ENCODE results near the gene LRRC25. TPM values are rescaled to one million over a fixed set of nuclear protein-coding genes. Genes with fewer than 3 reads are reported as not detected.

The LRRC25 gene
- polyA plus RNA-seq, 1 donor from 2014 or later, result not detected

- no peak overlapping the region for H2AFZ ChIP-seq (ENCODE audit: low read depth, low read length)
- H4K20me1 ChIP-seq (ENCODE audit: insufficient read depth), result no peaks in the 10 kb centered on the region
- H3K79me2 ChIP-seq (replicated peaks; ENCODE audit: insufficient read depth, low read length), result no peaks in the 10 kb centered on the region
- H3K27me3 ChIP-seq (ENCODE audit: insufficient read depth, low read depth, low read length), result no peaks in the 10 kb centered on the region
- no peaks in the 10 kb centered on the region for H3K36me3 ChIP-seq (ENCODE audit: insufficient read depth, low read length)
- no peaks in the 10 kb centered on the region for H3K9me2 ChIP-seq (ENCODE audit: insufficient read depth, low read length)
- H3K4me3 ChIP-seq (ENCODE audit: low read length), result no peak overlapping the region
- H3K9ac ChIP-seq (ENCODE audit: low read length), result no peak overlapping the region
- H3K27ac ChIP-seq (ENCODE audit: low read length), result no peak overlapping the region
- no peaks in the 10 kb centered on the region for H3K9me3 ChIP-seq (ENCODE audit: low read length)
- no peaks in the 10 kb centered on the region for H3F3A ChIP-seq (ENCODE audit: insufficient read depth, low read length, poor library complexity, severe bottlenecking)
- no peak for TF ChIP-seq SMC3 (conservative IDR thresholded peaks at IDR 0.05; ENCODE audit: poor library complexity)
- no peak for TF ChIP-seq REST (IDR thresholded peaks at IDR 0.05; ENCODE audit: borderline replicate concordance)
- no peak for TF ChIP-seq CTCF (IDR thresholded peaks at IDR 0.05; ENCODE audit: poor library complexity, severe bottlenecking)
- no peak for TF ChIP-seq MXI1 (conservative IDR thresholded peaks at IDR 0.05; ENCODE audit: poor library complexity, severe bottlenecking)
- TF ChIP-seq RAD21 (conservative IDR thresholded peaks at IDR 0.05), result no peak
- TF ChIP-seq POLR2AphosphoS5 (IDR thresholded peaks at IDR 0.05), result no peak
- TF ChIP-seq EZH2 (IDR thresholded peaks at IDR 0.05; ENCODE audit: borderline replicate concordance, insufficient read depth, low read length, poor library complexity, severe bottlenecking), result no peak
- TF ChIP-seq EP300 (conservative IDR thresholded peaks at IDR 0.05; ENCODE audit: poor library complexity, severe bottlenecking), result no peak
- TF ChIP-seq TAF1 (IDR thresholded peaks at IDR 0.05; ENCODE audit: low read depth), result no peak
- no peak overlapping the region for H3K4me2 ChIP-seq (ENCODE audit: low read length)
These were observed 17.3 kb downstream of the LRRC25 start for GRCh38 chr19:18379803-18380747.

- H3K4me2 ChIP-seq (ENCODE audit: low read length), result no peak overlapping the region
These were observed 20.4 kb downstream of the LRRC25 start for GRCh38 chr19:18377026-18377425.

More at GRCh38 chr19:18377026-18377425, 20.4 kb downstream of the LRRC25 start:
- TF ChIP-seq TAF1 (IDR thresholded peaks at IDR 0.05; ENCODE audit: low read depth) (no peak), EZH2 (IDR thresholded peaks at IDR 0.05; ENCODE audit: borderline replicate concordance, insufficient read depth, low read length, poor library complexity, severe bottlenecking) (no peak), EP300 (conservative IDR thresholded peaks at IDR 0.05; ENCODE audit: poor library complexity, severe bottlenecking) (no peak), RAD21 (conservative IDR thresholded peaks at IDR 0.05) (no peak), REST (IDR thresholded peaks at IDR 0.05; ENCODE audit: borderline replicate concordance) (no peak), MXI1 (conservative IDR thresholded peaks at IDR 0.05; ENCODE audit: poor library complexity, severe bottlenecking) (no peak), CTCF (IDR thresholded peaks at IDR 0.05; ENCODE audit: poor library complexity, severe bottlenecking) (no peak), POLR2AphosphoS5 (IDR thresholded peaks at IDR 0.05) (no peak), SMC3 (conservative IDR thresholded peaks at IDR 0.05; ENCODE audit: poor library complexity) (no peak)
- no peak overlapping the region for H2AFZ ChIP-seq (ENCODE audit: low read depth, low read length)
- H3K27me3 ChIP-seq (ENCODE audit: insufficient read depth, low read depth, low read length), result no peaks in the 10 kb centered on the region
- no peak overlapping the region for H3K27ac ChIP-seq (ENCODE audit: low read length)
- no peaks in the 10 kb centered on the region for H3K36me3 ChIP-seq (ENCODE audit: insufficient read depth, low read length)
- H3K4me3 ChIP-seq (ENCODE audit: low read length), result no peak overlapping the region
- H3K79me2 ChIP-seq (replicated peaks; ENCODE audit: insufficient read depth, low read length), result no peaks in the 10 kb centered on the region
- H3K9me3 ChIP-seq (ENCODE audit: low read length), result no peaks in the 10 kb centered on the region
- H4K20me1 ChIP-seq (ENCODE audit: insufficient read depth), result no peaks in the 10 kb centered on the region
- H3K9me2 ChIP-seq (ENCODE audit: insufficient read depth, low read length), result no peaks in the 10 kb centered on the region
- no peaks in the 10 kb centered on the region for H3F3A ChIP-seq (ENCODE audit: insufficient read depth, low read length, poor library complexity, severe bottlenecking)
- no peak overlapping the region for H3K9ac ChIP-seq (ENCODE audit: low read length)

All from neural cell (in vitro differentiated cells).